AML-193 (cell line): ENCODE measurements around the gene NPRL2.
A peak's percentile ranks its signal among the peaks of the same experiment; 100 is the strongest.

ENCODE experiments used
- DNase-seq, 2 experiments: peaks; one replicate each; lab custom pipeline; 2025; lab: John Stamatoyannopoulos, UW

NPRL2 gene

DNA sequence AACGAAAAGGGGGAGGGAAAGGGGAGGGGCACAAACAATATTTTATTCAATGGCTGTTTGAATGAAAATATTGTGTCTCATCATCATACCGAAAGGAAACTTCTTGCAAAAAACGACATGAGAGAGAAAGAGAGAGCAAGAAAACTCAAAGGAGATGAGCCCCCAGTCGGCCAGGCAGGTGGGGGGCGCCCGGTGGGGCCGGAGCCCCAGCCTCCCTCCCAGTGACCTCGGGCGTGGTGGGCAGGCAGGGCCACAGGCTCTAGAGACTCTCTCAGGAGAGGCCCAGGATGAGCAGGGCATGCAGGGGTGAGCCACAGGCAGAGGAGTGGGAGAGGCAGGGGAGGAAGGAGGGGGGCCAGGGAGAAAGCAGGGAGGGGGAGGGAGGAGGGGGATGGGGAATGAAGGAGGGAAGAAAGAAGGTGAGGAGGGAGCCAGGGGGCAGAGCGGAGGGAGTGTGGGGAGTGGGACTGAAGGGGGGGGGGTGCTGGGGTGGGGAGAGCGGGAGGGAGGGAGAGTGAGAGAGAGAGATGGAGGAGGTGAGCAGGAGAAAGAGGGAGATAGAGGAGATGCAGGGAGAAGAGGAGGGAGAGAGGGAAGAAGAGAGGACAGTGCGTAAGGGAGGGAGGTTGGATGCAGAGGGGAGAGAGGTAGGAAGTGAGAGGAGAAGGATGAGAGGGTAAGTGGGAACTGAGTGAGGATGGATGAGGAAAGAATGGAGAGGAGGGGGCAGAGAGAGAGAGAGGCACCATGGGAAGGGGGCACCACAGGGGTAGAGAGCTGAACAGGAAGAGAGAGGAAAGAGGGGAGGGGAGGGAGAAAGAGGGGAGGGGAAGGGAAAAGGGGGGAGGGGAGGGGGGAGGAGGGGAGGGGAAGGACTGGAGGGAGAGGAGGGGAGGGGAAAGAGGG is 22.8 kb upstream of the NPRL2 start:
- no peak for DNase-seq

DNA sequence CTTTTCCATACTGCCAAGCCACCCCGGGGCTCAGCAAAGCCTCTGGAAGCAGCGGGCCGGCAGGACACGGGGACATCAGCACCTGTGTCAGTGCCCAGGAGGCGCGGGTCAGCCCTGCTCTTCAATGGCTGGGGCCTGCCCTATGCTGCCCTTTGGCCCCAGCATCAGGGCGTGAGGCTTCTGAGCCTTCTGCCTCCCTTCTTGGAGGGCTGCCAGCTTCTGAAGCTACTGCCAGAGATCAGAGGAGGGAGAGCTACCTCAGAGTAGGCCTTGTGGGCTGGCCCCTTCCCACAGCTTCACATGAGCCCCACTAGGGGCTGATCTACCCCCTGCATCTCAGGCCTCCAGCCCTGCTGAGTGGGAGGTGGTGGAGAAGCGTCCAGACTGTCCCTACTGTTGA is 21.8 kb upstream of the NPRL2 start:
- no peak for DNase-seq

DNA sequence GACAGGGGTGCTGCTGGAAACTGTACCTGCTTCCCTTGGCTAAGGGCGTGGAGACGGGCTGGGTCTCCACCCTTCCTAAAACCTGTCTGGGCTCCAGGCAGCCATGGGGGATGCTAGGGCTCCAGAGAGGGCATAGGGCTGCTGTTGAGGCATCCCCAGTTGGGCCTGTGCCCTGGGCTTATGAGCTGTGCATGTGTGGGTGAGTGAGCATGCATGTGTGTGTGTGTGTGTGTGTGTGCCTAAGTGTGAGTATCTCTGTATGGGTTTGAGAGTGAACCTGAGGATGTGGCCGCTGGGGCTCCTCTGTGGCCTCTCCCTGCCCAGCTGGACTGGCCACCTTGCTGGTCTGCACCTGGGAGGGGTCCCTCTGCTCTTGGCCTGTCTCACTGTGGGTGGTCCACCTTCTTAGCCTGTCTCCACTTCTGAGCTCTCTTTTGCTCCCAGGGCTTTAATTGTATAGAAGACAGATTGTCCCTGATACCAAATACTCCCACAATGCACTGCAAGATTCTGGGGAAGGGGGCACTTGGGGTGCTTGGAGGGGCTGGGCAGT is 20.6 kb upstream of the NPRL2 start:
- DNase-seq, result no peak

DNA sequence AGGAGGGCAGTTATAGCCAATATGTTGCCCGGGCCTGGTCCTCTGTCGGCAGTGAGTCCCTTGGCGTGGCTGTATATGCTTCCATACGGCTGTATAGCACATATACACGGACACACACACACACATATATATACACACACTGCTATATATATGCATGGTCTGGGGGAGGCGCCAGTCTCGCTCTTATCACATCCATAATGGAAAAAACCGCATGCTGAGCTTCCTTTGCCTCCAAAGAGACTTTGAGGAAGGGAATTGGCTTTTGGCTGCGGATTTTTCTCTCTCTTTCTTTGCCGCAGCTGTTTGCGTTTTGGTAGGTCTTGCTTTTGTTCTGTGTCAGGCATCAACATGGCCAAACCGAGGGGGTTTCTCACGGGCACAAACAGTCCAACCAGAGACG is 20.0 kb upstream of the NPRL2 start:
- DNase-seq, result peak in 1 of 2 experiments; percentile 20

DNA sequence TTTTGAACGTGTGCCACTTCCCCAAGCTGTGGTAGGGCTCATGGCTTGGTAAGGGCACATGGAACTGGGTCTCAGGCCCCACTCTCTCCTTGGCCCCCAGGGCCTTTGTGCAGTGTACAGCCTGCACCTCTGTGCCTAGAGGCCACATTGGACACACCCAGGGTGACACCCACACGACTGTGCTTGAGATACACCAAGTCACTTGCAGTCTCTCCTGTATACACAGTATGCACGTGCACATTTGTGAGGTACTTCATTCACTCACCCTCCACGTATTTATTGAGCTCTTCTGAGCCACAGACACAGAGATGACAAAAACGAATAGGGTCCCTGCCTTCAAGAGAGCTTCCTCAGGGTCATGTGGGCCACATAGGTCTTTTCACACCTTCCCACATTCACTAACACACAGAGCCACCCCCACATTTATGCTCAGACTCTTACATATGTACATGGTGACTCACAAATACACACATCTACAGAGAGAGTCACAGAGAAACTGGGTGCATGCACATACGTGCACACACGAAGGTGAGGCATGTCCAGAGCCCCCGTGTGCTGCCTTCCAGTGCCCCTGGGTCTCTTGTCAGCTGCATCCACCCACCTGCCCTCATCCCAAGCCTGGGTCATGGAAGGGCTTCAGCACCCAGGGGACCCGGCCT is 18.6 kb upstream of the NPRL2 start:
- DNase-seq, result no peak

DNA sequence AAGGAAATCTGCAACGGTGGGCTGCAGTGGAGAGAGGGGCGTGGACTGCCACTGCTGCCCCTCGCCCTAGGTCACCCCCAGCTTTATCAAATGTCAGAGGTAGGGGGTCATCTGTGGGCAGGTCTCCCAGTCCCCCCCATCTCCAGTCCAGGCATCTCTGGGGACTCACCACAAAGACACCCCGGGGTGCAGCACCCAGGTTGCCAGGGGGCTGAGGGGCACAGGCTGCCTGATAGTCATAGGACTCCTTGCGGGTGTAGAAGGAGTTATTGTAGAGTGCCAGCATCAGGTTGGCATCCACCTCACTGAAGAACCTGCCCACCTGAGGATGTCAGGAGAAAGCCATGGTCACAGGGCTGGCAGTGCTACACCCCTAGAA is 15.3 kb upstream of the NPRL2 start:
- DNase-seq, result no peak

DNA sequence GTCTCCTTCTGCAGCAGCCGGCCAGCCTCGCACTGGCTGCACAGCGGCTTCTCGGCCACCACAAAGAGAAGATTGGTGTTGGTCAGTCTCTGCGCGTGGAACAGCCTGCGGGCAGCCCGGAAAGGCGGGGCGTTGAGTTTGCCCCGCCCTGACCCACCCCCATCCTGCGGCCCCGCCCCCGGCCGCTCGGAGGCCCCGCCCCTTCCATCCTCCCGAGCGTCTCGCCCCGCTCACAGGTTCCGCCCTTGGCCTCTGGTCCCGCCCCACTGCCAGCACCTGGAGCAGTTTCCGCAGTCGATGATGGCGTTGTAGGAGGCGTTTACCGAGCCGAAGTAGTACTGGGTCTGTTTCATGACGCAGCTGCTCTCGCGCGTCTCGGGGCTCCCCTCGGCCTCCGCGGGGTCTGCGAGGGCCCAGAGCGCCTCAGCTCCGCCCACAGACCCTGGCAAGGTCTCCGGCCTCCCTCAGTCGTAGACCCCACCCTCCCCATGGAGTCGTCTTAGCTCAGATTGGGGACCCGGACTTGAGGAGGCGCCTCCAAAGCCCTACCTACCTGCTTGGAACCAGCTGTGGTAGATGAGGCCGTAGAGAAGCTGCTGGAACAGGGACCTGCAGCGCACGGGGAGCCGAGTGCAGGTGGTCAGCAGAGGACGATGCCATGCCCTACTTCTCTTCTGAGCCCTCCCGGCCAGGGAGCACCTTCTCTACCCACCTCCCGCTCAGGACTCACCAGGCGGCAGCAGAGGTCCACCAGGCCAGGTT is 14.7 kb upstream of the NPRL2 start:
- no peak for DNase-seq

DNA sequence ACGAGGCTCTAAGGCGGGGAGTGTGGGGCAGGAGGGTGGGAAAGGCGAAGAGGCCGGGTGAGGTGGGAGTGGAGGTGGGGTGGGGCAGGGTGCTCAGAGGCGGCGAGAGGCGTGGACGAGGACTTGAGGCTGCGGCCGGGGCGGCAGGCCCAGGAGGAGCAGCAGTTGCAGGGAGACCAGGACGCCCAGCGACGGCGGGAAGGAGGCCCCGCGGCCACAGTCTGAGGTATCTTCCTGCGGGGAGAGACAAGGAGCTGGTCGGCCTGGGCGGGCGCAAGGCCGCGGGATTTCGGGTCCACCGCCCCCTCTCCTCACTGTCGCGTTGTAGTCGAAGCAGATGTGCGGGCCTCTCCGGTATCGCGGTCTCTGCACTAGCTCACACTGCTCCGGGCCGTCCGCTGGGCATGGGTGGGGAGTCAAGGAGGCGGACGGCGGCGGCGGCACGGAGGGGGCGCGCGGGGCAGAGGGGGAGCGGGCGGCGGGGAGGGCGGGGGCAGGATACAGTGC is 14.1 kb upstream of the NPRL2 start:
- no peak for DNase-seq

DNA sequence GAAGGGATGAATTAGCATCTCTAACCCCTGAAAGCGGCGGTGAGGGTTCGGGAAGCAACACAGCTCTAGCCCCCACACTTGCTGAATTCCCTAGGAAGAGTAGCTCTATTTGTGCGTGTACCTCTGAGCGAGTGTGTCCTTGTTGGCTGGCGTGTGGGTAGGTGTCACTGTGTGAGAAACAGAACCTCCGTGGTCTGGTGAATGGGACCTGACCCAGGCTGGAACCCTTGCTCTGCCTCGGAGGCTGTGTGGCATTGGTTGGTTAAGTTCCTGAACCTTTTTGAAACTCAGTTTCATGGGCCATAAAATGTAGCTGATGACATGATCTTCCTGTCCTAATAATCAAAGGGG is 9.2 kb upstream of the NPRL2 start:
- no peak for DNase-seq

DNA sequence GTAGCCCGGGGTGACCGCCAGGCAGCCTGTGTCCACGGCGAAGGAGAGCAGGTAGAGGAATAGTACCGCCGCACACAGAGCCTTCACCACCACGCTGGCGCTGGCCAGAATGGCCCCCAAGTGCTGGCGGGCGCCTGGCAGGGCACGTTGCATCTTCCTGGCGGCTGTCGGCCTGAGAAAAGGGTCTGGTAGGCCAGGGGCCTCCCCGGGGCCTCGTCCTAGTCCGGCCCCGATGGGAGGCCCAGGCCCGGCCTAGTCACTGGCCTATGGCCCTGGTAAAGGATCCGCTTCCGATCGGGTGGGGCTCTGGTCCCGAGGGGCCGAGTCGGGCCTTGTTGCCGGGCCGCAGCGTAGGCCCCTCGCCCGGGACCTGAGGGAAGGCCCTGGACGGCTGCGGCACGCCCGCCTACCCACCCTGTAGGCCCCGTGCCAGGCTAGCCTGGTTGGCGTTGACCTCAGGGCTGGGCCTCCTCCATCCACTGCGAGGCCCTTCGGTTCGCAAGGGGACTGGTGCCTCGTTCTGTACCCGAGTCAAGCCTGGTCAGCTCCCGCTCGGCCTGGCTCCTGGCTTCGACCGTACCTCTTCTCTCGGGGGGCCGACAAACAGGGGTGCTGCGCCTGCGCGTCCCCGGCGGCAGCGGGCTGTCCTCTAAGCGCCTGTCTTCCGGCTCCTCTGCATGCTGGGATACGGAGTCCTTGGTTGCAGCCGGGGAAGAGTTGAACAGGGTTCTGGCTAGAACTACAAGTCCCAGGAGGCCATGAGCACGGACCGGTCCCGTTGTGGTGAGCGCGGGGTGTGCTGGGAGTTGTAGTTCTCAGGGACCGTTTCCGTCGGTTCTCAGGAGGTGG is 8.6 kb upstream of the NPRL2 start, which contains the start of gene TMEM115:
Gene TMEM115 (minus strand): TSS at position 611 of the 849 bp plus-strand sequence. CDS start 458 bp downstream, at position 153.
- DNase-seq, result peak; percentile 100

DNA sequence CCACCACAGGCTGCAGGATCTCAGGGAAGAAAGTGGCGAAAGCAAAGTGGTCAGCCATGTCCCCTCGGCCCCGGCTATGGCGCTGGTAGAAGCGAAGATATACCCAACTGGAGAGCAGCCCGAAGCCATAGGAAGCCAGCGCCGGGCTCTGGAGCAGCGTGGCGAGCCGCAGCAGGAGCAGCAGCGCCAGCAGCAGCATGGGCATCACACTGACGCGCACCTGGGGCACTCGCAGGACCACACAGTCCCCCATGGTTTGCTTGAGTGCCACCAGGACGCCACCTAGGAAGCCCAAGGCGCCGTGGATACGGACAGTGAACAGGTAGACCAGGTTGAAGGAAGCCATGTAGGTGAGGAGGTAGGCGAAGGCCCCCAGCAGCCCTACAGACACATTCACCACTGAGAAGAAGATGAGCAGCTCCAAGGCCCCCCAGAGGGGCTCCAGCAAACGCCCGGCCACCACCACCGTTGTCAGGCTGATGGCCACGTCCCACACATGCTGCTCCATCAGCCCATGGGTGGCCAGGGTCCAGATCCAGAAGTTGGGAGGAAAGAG is 7.9 kb upstream of the NPRL2 start:
- DNase-seq, result no peak

DNA sequence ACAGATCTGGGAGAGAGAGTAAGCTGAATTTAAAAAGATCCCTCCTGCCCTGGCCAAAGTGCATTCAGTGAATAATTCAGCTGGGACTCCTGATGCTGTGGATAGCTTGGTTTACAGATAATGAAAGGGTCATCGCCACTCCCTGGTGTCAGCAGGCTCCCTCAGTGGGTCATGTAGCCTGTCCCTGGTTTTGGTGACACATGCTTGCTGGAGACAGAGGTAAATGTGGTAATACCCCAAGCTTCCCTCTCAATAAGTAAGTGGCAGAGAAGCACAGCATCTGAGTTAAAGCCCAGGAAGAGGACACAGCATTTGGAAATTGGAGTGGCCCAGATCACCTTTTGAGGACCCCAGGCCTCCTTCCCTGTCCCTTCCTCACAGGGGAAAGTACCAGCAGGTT is 6.9 kb upstream of the NPRL2 start:
- DNase-seq, result peak; percentile 24 to 33

DNA sequence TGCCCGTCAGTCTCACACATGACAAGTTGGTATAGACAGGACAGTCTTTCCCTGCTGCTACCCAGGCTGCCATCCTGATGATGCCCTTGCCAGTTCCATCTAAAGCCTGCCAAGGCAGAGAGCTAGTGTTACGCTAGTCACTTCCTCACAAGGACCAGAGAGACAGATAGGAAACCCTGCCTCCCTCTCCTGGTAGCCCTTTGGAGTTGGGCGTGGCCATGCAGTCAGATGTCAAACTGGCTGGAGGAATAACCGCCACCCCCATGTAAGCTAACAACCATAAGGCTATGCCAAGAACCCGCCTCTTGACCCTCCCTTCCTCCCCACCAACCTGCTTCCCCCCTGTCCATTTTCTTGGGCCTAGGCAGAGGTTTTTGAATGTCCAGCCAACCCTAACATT is 6.0 kb upstream of the NPRL2 start:
- peak; percentile 24 to 34 for DNase-seq

DNA sequence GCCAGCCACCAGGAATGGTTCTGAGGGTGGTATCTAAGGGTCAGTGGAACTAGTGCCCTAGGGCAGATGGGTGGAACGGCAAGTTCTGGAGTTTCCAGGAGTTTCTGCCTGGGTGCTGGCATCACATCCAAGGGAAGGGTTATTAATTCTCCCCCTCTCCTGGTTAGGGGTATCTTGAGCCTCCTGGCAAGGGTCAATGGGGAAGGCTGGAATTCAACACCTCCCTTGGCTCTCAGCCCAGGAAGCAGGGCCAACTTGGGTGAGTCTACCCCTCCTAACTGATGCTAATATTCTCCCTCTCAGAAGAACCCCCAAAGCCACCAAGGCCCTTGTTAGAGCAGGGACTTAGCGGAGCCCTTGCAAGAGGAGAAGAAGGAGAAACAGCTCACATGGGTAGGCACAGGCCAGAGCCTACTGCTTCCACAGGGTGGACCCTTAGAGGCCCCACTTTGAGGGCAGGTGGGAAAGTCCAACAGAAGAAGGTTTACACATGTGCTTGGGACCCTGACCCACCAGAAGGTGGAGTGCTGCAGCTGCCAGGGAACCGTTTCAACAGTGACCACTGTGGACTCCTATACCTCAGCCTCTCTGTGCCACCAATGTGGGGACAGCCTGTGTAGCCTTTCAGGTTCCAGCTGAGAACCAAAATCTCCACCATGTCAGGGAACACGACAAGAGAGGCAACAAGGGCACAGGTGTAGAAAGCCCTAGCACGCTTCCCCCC is 5.4 kb upstream of the NPRL2 start:
- no peak for DNase-seq

DNA sequence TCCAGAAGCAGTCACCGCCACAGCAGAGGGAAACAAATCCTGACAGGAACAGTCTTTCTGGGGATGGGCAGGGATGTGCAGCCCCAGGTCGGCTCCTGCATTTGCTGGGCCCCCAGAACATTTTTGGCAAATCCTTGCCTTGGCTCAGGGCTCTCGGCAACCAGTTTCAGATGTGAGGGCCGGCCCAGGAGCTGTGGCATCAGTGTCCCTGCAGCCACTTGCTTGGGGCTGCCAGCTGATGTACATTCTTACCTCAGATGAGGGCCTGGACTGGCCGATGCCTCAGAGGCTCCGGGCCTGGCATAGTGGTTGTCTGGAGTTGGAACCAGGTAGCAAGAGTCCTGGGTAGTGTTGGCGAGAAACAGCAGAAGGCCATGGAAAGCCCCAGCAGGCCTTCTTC is 4.3 kb upstream of the NPRL2 start:
- no peak for DNase-seq

DNA sequence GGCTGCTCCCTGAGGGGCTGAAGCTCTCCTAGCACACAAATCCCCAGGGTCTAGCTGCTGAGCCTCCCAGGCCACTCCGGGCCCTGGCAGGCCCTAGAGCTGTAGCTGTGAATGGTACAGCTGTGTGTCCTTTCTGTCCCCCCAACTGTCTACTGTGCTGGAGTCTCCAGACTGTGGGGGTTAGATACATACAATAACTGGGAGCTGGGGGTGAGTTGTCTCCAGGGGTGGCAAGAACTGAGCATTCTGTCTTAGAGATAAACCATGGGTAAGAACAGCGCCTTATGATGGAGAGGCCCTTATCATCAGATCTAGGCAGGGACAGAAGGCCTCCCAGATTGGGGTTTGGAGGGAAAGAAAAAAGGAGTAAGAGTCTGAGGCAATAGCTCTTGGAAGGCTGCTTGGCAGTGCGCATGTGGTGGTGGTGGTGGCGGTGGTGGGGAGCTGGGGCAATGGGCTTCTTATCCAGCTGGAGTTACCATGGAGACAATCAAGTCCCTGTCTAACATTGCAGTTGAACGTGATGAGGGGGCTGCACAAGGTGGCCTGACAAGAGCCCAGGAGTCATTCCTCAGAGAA is 3.7 kb upstream of the NPRL2 start:
- DNase-seq, result no peak

DNA sequence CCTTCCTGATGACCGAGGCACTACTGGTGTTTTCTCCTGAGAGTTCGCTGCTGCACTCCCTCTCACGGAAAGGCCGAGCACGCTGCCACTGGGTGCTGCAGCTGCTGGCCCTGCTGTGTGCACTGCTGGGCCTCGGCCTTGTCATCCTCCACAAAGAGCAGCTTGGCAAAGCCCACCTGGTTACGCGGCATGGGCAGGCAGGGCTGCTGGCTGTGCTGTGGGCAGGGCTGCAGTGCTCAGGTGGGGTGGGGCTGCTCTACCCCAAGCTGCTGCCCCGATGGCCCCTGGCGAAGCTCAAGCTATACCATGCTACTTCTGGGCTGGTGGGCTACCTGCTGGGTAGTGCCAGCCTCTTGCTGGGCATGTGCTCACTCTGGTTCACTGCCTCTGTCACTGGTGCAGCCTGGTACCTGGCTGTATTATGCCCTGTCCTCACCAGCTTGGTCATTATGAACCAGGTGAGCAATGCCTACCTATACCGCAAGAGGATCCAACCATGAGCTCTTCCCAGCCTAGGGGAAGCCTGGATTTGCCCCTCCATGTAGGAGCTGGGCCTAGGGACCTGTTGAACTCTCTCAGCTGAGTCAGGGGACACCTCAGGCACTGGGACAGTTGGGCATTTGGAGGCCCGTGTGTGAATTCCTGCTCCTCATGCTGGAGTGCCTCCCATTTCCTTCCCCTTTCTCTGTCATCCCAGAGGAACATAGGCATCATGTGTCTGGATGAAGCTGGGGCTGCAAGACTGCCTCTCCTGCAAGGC is 2.9 kb upstream of the NPRL2 start:
- DNase-seq, result no peak

DNA sequence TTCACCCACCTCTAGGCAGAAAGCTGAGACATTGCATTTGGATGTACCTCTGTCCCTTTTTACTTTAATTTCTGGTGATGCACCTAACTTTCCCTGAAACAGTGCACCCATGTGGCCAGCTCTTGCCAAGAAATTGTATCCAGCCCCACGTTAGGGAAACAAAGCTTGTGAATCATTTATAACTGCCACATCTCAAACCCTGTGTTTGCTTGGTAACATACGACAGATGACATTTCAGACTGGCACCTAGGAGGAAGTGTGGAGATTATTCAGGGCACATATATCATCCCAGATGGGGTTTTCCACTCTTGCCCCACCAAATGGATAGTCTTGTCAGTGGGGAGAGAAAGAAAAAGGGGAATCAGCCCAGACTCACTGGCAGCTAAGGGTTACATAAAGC is 2.2 kb upstream of the NPRL2 start:
- peak; percentile 59 to 65 for DNase-seq

DNA sequence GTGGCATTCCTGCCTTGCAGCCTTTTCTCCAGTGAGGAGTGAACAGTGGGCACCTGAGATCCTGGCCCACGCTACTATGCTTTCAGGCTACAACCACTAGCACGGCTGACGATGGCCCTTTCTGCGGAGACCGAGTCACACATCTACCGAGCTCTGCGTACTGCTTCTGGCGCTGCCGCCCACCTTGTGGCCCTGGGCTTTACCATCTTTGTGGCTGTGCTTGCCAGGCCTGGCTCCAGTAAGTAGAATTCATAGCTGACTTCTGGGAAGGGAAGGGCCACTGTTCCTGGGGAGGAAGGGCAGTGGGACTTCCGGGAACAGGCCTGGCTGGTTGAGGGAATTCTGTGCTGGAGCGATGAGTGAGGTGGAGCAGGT is 735 bp upstream of the NPRL2 start:
- no peak for DNase-seq
